HepG2 (cell line): ENCODE results near the gene IFT52. TPM values are rescaled to one million over a fixed set of nuclear protein-coding genes. Genes with fewer than 3 reads are reported as not detected.

Experiments used
- ATAC-seq: fragments of 200-7000 bp; cut with Tn5 transposase; 3 replicates; pipeline ENCODE4 v1.9.1; 2020; ENCODE audit warnings: mild to moderate bottlenecking, moderate library complexity
- BruUV-seq: library from RNA; stranded (reverse); fragments of 400-500 nt; replicated peaks from 2 replicates; lab custom pipeline; 2021; lab: Mats Ljungman, UMichigan
- CTCF ChIA-PET: fragments of 300-600 bp; formaldehyde crosslinking; extraction: SDS; loops from one replicate; lab custom pipeline; 2021; ENCODE audit warnings: low total read pairs, inconsistent platforms, low intra/inter-chr PET ratio; lab: Yijun Ruan, JAX
- POLR2A ChIA-PET: fragments of 350-600 bp; sonication (Branson Sonifier 250); formaldehyde crosslinking; loops from one replicate; lab custom pipeline; 2020; ENCODE audit warnings: antibody characterized with exemption, inconsistent platforms; lab: Yijun Ruan, JAX
- DNase-seq: peaks from one replicate; pipeline ENCODE4 v3.0.0-alpha.2; 2015; ENCODE audit warnings: low spot score
- FAIRE-seq: peaks from 3 replicates; lab custom pipeline; 2011; peaks lifted over from hg19 to GRCh38; lab: Jason Lieb, UNC
- H2AFZ ChIP-seq: one replicate; pipeline ENCODE4 v1.6.1; 2011; ENCODE audit warnings: low read length, inconsistent platforms
- H3K27ac ChIP-seq: fragments of 300-600 bp; 3 replicates; pipeline ENCODE4 v1.8.0; 2011; ENCODE audit warnings: mixed run types, mild to moderate bottlenecking, mixed read lengths, low read length, inconsistent platforms; ENCODE audit not compliant: insufficient read depth; ENCODE audit errors: extremely low read length
- H3K27me3 ChIP-seq, 2 experiments: fragments of 200-600 bp in 1 of 2; 2 replicates in 1 of 2; 3 replicates in 1 of 2; pipeline versions ENCODE4 v1.6.0 to v1.8.0; 2011; ENCODE audit warnings: low read length in 2 of 2, mild to moderate bottlenecking in 2 of 2, moderate library complexity in 2 of 2, inconsistent platforms in 1 of 2; ENCODE audit not compliant: insufficient read depth in 2 of 2, control insufficient read depth in 1 of 2
- H3K36me3 ChIP-seq, 2 experiments: fragments of 200-600 bp in 1 of 2; replicated peaks in 1 of 2; 2 replicates in 1 of 2; 3 replicates in 1 of 2; pipeline versions ENCODE4 v1.5.1 to v1.8.0; 2011; ENCODE audit warnings: low read length in 2 of 2, inconsistent platforms in 1 of 2; ENCODE audit not compliant: insufficient read depth in 2 of 2, control insufficient read depth in 1 of 2
- H3K4me1 ChIP-seq: 2 replicates; pipeline ENCODE4 v1.5.1; 2012; ENCODE audit warnings: low read length, inconsistent platforms; ENCODE audit not compliant: insufficient read depth
- H3K4me2 ChIP-seq: 2 replicates; pipeline ENCODE4 v1.6.0; 2011; ENCODE audit warnings: low read depth, low read length, inconsistent platforms
- H3K4me3 ChIP-seq, 3 experiments: fragments of 200-600 bp in 1 of 3; sonication (generic), shearing (Covaris generic) in 1 of 3; replicated peaks in 1 of 3; 2 replicates each; pipeline ENCODE4 v1.5.1; 2011 to 2016; ENCODE audit warnings: low read length in 3 of 3, inconsistent platforms in 2 of 3, low read depth in 2 of 3, mild to moderate bottlenecking in 2 of 3, control low read depth in 1 of 3, mixed read lengths in 1 of 3; ENCODE audit not compliant: insufficient read depth in 1 of 3
- H3K79me2 ChIP-seq: one replicate; pipeline ENCODE4 v1.6.1; 2011; ENCODE audit warnings: low read length, inconsistent platforms; ENCODE audit not compliant: insufficient read depth
- H3K9ac ChIP-seq: 2 replicates; pipeline ENCODE4 v1.6.0; 2011; ENCODE audit warnings: mild to moderate bottlenecking, low read depth, low read length, inconsistent platforms; ENCODE audit not compliant: insufficient read depth
- H3K9me3 ChIP-seq: 2 replicates; pipeline ENCODE4 v1.5.1; 2012; ENCODE audit warnings: mild to moderate bottlenecking, low read length
- H4K20me1 ChIP-seq: 2 replicates; pipeline ENCODE4 v1.6.0; 2011; ENCODE audit warnings: inconsistent platforms, mild to moderate bottlenecking, low read length, moderate library complexity; ENCODE audit not compliant: insufficient read depth
- HNRNPL ChIP-seq: fragments of 200-400 bp; formaldehyde crosslinking; IDR thresholded peaks from 2 replicates; pipeline ENCODE4 v1.6.1; 2017; ENCODE audit warnings: mild to moderate bottlenecking, low read depth, low read length
- ISX ChIP-seq: sonication (generic); formaldehyde crosslinking; conservative IDR thresholded peaks from 2 replicates; pipeline ENCODE4 v1.5.0; 2020; ENCODE audit warnings: missing genetic modification reagents
- KDM5B ChIP-seq: sonication (generic); formaldehyde crosslinking; IDR thresholded peaks from 2 replicates; pipeline ENCODE4 v1.4.0; 2020; ENCODE audit warnings: missing genetic modification reagents, mild to moderate bottlenecking, borderline replicate concordance
- NKX3-1 ChIP-seq: sonication (generic); formaldehyde crosslinking; IDR thresholded peaks from 2 replicates; pipeline ENCODE4 v1.5.0; 2020; ENCODE audit warnings: missing genetic modification reagents
- ZNF737 ChIP-seq: sonication (generic); formaldehyde crosslinking; IDR thresholded peaks from 2 replicates; pipeline ENCODE4 v1.5.0; 2020; ENCODE audit warnings: missing genetic modification reagents, mild to moderate bottlenecking, borderline replicate concordance
- WGBS: methylation state at CpG from one replicate; pipeline ENCODE4 v1.1.6; 2017; ENCODE audit warnings: low lambda C conversion rate; 5-methylcytosine and 5-hydroxymethylcytosine counted together
- in situ Hi-C: cut with HindIII; loops from 2 replicates; pipeline ENCODE4 v1.10.0; 2017; ENCODE audit warnings: low pct_unique_long_range_greater_than_20kb; ENCODE audit not compliant: extremely low pct_ligation_motif_present
- intact Hi-C: fragments of 100-400 bp; cut with micrococcal nuclease; formaldehyde crosslinking; loops from one replicate; pipeline ENCODE4 v1.10.0; 2022; ENCODE audit not compliant: unreplicated experiment
- polyA plus RNA-seq, 8 experiments: library from polyadenylated mRNA; depleted of rRNA in 3 of 8; stranded (reverse) in 7 of 8; unstranded in 1 of 8; fragments of >200 nt; fragmentation: Illumina TruSeq in 4 of 8; extraction: Trizol in 4 of 8; gene quantifications; 2 replicates each; pipeline versions ENCODE4 v1.2.1 to v1.2.3, GENCODE V29; 2011 to 2016; ENCODE audit warnings: low read depth in 4 of 8, missing spikeins in 1 of 8, mixed read lengths in 1 of 8; ENCODE audit not compliant: insufficient read depth in 1 of 8
- total RNA-seq, 5 experiments: library from RNA; depleted of rRNA; stranded (reverse); fragments of >200 nt; fragmentation: Illumina TruSeq; extraction: Trizol; gene quantifications; 2 replicates each; pipeline ENCODE4 v1.2.3, GENCODE V29; 2016; ENCODE audit warnings: low read depth in 1 of 5
- TF ChIP-seq, protein P1 (sequence below): sonication (generic); formaldehyde crosslinking; IDR thresholded peaks from 2 replicates; pipeline ENCODE4 v1.9.0; 2022; ENCODE audit warnings: low read depth, missing genetic modification reagents
- TF ChIP-seq, protein P2 (sequence below): sonication (generic); formaldehyde crosslinking; IDR thresholded peaks from 2 replicates; pipeline ENCODE4 v1.9.0; 2021; ENCODE audit warnings: missing genetic modification reagents, borderline replicate concordance

Gene IFT52
- total and polyA plus RNA-seq, 2 of the 13 experiments (the other 11 are each of a cell fraction or from before 2014, with no cell fraction given), result 48.0 to 64.0 TPM

DNA sequence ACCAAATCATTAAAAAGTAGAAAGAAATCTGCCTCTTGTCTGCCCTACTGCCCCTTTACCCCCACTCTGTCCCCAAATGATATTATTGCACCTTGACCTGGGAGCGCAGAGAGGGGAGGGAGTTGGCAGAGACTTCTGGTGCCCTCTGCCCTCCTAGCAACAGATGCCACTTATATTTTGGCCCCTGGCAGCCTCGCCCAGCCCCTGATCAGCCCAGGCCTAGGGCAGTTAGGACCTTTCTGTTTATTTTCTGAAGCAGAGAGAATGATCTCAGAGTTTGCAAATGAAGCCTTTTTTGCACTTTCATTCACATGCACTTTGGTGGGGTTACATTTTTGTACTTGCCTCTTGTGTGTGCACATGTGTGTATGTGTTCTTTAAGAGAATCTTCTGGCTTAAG, 40.3 kb upstream of the IFT52 start:
- no peak for FAIRE-seq
- no peak overlapping the region for H3K4me2 ChIP-seq
- peaks cover 6 to 13% of the 10 kb centered on the region in 2 experiments for H3K36me3 ChIP-seq
- 97% methylated on average over 2 of the region's 2 CpGs for WGBS
- no peak overlapping the region for H2AFZ ChIP-seq
- H3K27ac ChIP-seq, result peak overlapping the region; percentile 3
- no peaks in the 10 kb centered on the region for H3K27me3 ChIP-seq
- no peak for ATAC-seq
- H3K9me3 ChIP-seq, result peaks cover 6% of the 10 kb centered on the region
- in situ Hi-C loops (no loop called here), intact Hi-C loops (no loop called here)
- BruUV-seq, result no TSS peak
- no peaks in the 10 kb centered on the region for H4K20me1 ChIP-seq
- peaks cover under 1% of the 10 kb centered on the region for H3K79me2 ChIP-seq
- peaks cover 75% of the 10 kb centered on the region for H3K4me1 ChIP-seq
- no peak for DNase-seq
- TF ChIP-seq ZNF737 (CRISPR knock-in tag) (no peak), NKX3-1 (CRISPR knock-in tag) (no peak), KDM5B (CRISPR knock-in tag) (no peak), HNRNPL (peak; percentile 85; the same call in 1 of the 2 replicates), ISX (CRISPR knock-in tag) (no peak)
- TF ChIP-seq, protein P1, sequence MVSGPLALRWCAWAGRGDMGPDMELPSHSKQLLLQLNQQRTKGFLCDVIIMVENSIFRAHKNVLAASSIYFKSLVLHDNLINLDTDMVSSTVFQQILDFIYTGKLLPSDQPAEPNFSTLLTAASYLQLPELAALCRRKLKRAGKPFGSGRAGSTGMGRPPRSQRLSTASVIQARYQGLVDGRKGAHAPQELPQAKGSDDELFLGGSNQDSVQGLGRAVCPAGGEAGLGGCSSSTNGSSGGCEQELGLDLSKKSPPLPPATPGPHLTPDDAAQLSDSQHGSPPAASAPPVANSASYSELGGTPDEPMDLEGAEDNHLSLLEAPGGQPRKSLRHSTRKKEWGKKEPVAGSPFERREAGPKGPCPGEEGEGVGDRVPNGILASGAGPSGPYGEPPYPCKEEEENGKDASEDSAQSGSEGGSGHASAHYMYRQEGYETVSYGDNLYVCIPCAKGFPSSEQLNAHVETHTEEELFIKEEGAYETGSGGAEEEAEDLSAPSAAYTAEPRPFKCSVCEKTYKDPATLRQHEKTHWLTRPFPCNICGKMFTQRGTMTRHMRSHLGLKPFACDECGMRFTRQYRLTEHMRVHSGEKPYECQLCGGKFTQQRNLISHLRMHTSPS (CRISPR knock-in tag), result peak; percentile 76; the same call in 1 of the 2 replicates
- TF ChIP-seq, protein P2, sequence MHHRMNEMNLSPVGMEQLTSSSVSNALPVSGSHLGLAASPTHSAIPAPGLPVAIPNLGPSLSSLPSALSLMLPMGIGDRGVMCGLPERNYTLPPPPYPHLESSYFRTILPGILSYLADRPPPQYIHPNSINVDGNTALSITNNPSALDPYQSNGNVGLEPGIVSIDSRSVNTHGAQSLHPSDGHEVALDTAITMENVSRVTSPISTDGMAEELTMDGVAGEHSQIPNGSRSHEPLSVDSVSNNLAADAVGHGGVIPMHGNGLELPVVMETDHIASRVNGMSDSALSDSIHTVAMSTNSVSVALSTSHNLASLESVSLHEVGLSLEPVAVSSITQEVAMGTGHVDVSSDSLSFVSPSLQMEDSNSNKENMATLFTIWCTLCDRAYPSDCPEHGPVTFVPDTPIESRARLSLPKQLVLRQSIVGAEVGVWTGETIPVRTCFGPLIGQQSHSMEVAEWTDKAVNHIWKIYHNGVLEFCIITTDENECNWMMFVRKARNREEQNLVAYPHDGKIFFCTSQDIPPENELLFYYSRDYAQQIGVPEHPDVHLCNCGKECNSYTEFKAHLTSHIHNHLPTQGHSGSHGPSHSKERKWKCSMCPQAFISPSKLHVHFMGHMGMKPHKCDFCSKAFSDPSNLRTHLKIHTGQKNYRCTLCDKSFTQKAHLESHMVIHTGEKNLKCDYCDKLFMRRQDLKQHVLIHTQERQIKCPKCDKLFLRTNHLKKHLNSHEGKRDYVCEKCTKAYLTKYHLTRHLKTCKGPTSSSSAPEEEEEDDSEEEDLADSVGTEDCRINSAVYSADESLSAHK (CRISPR knock-in tag), result no peak
- H3K4me3 ChIP-seq, result no peak overlapping the region
- H3K9ac ChIP-seq, result no peak overlapping the region
- POLR2A ChIA-PET, result interaction anchor here (1.1 to 3.0 kb wide), 4 partner anchors 8 to 94 kb away, joined by 4 to 53 read pairs (median 8); partner anchors contain the start of genes IFT52 and SGK2
- CTCF ChIA-PET, result no interaction called here
